Measurements from ENCODE around the gene THAP4.

DNA sequence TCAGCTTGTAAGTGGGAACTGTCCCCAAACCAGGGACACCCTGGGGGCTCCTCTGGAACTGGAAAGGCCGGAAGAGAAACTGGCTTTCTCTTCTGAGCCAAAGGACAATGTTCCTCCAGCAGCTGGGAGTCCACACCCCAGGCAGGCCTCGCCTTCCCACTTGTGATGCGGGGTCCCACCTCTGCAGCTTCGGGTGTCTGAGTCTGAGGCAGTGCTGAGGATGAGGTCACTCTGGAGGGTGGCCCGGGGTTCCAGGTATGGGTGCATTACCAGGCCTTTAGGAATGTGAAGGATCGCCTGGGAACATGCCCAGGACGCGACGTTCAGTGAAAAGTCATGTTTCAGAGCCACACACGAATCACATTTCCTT is 96.6 kb downstream of the THAP4 start:
- TF ChIP-seq ZNF565 (CRISPR knock-in tag; conservative IDR thresholded peaks at IDR 0.05; ENCODE audit: low read depth) = no peak
- no peak for TF ChIP-seq ARNTL (CRISPR knock-in tag; IDR thresholded peaks at IDR 0.05; ENCODE audit: borderline replicate concordance, low read depth)
- TF ChIP-seq ESRRG (CRISPR knock-in tag; IDR thresholded peaks at IDR 0.05) = no peak
- no peak for TF ChIP-seq ZNF8 (CRISPR knock-in tag; IDR thresholded peaks at IDR 0.05)
- TF ChIP-seq ZFP30 (CRISPR knock-in tag; IDR thresholded peaks at IDR 0.05) = no peak
- no peak for TF ChIP-seq PPARA (CRISPR knock-in tag; IDR thresholded peaks at IDR 0.05; ENCODE audit: borderline replicate concordance)
- no peak for TF ChIP-seq CSDC2 (CRISPR knock-in tag; IDR thresholded peaks at IDR 0.05)
- TF ChIP-seq TCF4 (CRISPR knock-in tag; IDR thresholded peaks at IDR 0.05; ENCODE audit: borderline replicate concordance) = no peak
- no peak for TF ChIP-seq RARB (CRISPR knock-in tag; IDR thresholded peaks at IDR 0.05)
- TF ChIP-seq, protein P1, sequence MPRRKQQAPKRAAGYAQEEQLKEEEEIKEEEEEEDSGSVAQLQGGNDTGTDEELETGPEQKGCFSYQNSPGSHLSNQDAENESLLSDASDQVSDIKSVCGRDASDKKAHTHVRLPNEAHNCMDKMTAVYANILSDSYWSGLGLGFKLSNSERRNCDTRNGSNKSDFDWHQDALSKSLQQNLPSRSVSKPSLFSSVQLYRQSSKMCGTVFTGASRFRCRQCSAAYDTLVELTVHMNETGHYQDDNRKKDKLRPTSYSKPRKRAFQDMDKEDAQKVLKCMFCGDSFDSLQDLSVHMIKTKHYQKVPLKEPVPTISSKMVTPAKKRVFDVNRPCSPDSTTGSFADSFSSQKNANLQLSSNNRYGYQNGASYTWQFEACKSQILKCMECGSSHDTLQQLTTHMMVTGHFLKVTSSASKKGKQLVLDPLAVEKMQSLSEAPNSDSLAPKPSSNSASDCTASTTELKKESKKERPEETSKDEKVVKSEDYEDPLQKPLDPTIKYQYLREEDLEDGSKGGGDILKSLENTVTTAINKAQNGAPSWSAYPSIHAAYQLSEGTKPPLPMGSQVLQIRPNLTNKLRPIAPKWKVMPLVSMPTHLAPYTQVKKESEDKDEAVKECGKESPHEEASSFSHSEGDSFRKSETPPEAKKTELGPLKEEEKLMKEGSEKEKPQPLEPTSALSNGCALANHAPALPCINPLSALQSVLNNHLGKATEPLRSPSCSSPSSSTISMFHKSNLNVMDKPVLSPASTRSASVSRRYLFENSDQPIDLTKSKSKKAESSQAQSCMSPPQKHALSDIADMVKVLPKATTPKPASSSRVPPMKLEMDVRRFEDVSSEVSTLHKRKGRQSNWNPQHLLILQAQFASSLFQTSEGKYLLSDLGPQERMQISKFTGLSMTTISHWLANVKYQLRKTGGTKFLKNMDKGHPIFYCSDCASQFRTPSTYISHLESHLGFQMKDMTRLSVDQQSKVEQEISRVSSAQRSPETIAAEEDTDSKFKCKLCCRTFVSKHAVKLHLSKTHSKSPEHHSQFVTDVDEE (CRISPR knock-in tag; IDR thresholded peaks at IDR 0.05) = no peak
- TF ChIP-seq, protein P2, sequence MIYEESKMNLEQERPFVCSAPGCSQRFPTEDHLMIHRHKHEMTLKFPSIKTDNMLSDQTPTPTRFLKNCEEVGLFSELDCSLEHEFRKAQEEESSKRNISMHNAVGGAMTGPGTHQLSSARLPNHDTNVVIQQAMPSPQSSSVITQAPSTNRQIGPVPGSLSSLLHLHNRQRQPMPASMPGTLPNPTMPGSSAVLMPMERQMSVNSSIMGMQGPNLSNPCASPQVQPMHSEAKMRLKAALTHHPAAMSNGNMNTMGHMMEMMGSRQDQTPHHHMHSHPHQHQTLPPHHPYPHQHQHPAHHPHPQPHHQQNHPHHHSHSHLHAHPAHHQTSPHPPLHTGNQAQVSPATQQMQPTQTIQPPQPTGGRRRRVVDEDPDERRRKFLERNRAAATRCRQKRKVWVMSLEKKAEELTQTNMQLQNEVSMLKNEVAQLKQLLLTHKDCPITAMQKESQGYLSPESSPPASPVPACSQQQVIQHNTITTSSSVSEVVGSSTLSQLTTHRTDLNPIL (CRISPR knock-in tag; IDR thresholded peaks at IDR 0.05; ENCODE audit: low read depth) = no peak
- no peak for TF ChIP-seq TOX (CRISPR knock-in tag; IDR thresholded peaks at IDR 0.05; ENCODE audit: borderline replicate concordance)
- TF ChIP-seq ZFP3 (CRISPR knock-in tag; IDR thresholded peaks at IDR 0.05) = no peak
- no peak for TF ChIP-seq ZC3H10 (CRISPR knock-in tag; IDR thresholded peaks at IDR 0.05)
